Hepatocyte (in vitro differentiated cells): Measurements from ENCODE around the gene SNPH. TPM values are rescaled to one million over a fixed set of nuclear protein-coding genes. Genes with fewer than 3 reads are reported as not detected.

Source experiments
- DNase-seq: peaks from one replicate; pipeline ENCODE4 v3.0.0-alpha.2; 2016; ENCODE audit warnings: low spot score
- H2AFZ ChIP-seq: fragments of 200-600 bp; sonication (generic); 2 replicates; pipeline ENCODE4 v1.6.0; 2016; ENCODE audit warnings: antibody characterized with exemption, mild to moderate bottlenecking
- H3K27ac ChIP-seq: fragments of 200-600 bp; sonication (generic); 2 replicates; pipeline ENCODE4 v1.5.1; 2016; ENCODE audit warnings: mild to moderate bottlenecking
- H3K27me3 ChIP-seq: fragments of 200-600 bp; sonication (generic); 2 replicates; pipeline ENCODE4 v1.6.1; 2016
- H3K36me3 ChIP-seq: fragments of 200-600 bp; sonication (generic); replicated peaks from 2 replicates; pipeline ENCODE4 v1.5.1; 2016; ENCODE audit warnings: low read depth; ENCODE audit not compliant: insufficient read depth
- H3K4me1 ChIP-seq: fragments of 200-600 bp; sonication (generic); 2 replicates; pipeline ENCODE4 v1.5.1; 2016; ENCODE audit warnings: mild to moderate bottlenecking, moderate library complexity; ENCODE audit not compliant: insufficient read depth
- H3K4me2 ChIP-seq: fragments of 200-600 bp; sonication (generic); 2 replicates; pipeline ENCODE4 v1.6.0; 2016
- H3K4me3 ChIP-seq: fragments of 200-600 bp; sonication (generic); 2 replicates; pipeline ENCODE4 v1.5.1; 2016; ENCODE audit warnings: mild to moderate bottlenecking
- H3K79me2 ChIP-seq: fragments of 200-600 bp; sonication (generic); 2 replicates; pipeline ENCODE4 v1.6.0; 2017; ENCODE audit warnings: mild to moderate bottlenecking
- H3K9me2 ChIP-seq: fragments of 200-600 bp; sonication (generic); replicated peaks from 2 replicates; pipeline ENCODE4 v1.6.0; 2017; ENCODE audit warnings: mild to moderate bottlenecking; ENCODE audit not compliant: insufficient read depth
- H3K9me3 ChIP-seq: fragments of 200-600 bp; sonication (generic); 2 replicates; pipeline ENCODE4 v1.5.1; 2016; ENCODE audit warnings: low read depth, mild to moderate bottlenecking
- H4K20me1 ChIP-seq: fragments of 200-600 bp; sonication (generic); 2 replicates; pipeline ENCODE4 v1.6.0; 2016; ENCODE audit warnings: mild to moderate bottlenecking; ENCODE audit not compliant: insufficient read depth, poor library complexity, severe bottlenecking
- EZH2 ChIP-seq: fragments of 200-600 bp; sonication (generic); IDR thresholded peaks from 2 replicates; pipeline ENCODE4 v1.6.1; 2016; ENCODE audit warnings: antibody characterized with exemption, mild to moderate bottlenecking, borderline replicate concordance
- EZH2phosphoT487 ChIP-seq: fragments of 200-600 bp; sonication (generic); IDR thresholded peaks from one replicate; pipeline ENCODE4 v1.6.1; 2018; ENCODE audit warnings: antibody characterized with exemption, mild to moderate bottlenecking, low read depth, moderate library complexity; ENCODE audit not compliant: unreplicated experiment, severe bottlenecking
- WGBS: methylation state at CpG from one replicate; pipeline ENCODE4 v1.1.6; 2016; ENCODE audit warnings: low lambda C conversion rate; ENCODE audit errors: missing lambda C conversion rate; 5-methylcytosine and 5-hydroxymethylcytosine counted together
- polyA plus RNA-seq: library from polyadenylated mRNA; unstranded; fragments of >200 nt; fragmentation: Nextera tagmentation; extraction: Ambion mirVana; gene quantifications from 2 replicates; pipeline ENCODE4 v1.2.1, GENCODE V29; 2016
- total RNA-seq: library from RNA; depleted of rRNA; stranded (reverse); fragments of >200 nt; gene quantifications from 2 replicates; pipeline ENCODE4 v1.2.3, GENCODE V29; 2014
- TF ChIP-seq, protein P1 (sequence below): fragments of 200-600 bp; sonication (generic); IDR thresholded peaks from 2 replicates; pipeline ENCODE4 v1.5.1; 2016; ENCODE audit warnings: antibody characterized with exemption, mild to moderate bottlenecking; ENCODE audit not compliant: poor library complexity

SNPH gene
- total and polyA plus RNA-seq, 2 experiments from 2014 or later, result 2.3 to 3.7 TPM

DNA sequence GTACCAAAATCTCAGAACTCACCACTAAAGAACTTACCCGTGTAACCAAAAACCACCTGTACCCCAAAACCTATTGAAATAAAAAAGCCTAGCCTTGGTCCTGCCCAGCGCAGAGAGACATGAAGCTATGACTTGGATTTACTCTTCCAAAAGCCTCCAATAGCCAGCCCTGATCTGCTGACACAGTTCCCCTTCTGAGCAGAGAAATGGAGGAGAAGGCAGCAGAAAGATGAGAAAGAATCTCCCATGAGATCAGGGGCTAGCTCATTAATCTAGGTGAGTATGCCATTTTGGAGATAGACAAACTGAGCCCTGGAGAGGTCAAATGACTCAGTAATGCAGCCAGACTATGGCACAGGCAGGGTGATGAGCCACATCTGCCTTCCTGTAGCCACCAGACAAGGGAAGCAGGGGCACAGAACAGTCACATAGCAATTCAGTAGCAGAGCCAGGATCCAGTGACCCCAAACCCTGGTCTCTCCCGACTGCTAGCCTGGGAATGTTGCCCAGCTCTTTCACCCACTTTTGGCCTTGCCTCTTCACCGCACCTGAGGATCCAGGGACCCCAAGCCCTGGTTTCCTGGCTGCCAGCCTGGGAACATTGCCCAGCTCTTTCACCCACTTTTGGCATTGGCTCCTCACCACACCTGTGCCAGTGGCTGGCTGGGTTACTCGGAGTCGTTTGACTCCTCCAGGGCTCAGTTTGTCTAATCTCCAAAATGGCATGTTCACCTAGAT lies 70.0 kb downstream of the SNPH start:
- Histone ChIP-seq H3K27me3 (no peaks in the 10 kb centered on the region), H3K4me3 (no peak overlapping the region), H3K27ac (no peak overlapping the region), H3K9me2 (no peaks in the 10 kb centered on the region), H3K4me2 (no peak overlapping the region), H3K36me3 (no peaks in the 10 kb centered on the region), H2AFZ (no peak overlapping the region), H3K9me3 (no peaks in the 10 kb centered on the region), H3K79me2 (peaks cover 15% of the 10 kb centered on the region), H4K20me1 (no peaks in the 10 kb centered on the region), H3K4me1 (no peaks in the 10 kb centered on the region)
- TF ChIP-seq, protein P1, sequence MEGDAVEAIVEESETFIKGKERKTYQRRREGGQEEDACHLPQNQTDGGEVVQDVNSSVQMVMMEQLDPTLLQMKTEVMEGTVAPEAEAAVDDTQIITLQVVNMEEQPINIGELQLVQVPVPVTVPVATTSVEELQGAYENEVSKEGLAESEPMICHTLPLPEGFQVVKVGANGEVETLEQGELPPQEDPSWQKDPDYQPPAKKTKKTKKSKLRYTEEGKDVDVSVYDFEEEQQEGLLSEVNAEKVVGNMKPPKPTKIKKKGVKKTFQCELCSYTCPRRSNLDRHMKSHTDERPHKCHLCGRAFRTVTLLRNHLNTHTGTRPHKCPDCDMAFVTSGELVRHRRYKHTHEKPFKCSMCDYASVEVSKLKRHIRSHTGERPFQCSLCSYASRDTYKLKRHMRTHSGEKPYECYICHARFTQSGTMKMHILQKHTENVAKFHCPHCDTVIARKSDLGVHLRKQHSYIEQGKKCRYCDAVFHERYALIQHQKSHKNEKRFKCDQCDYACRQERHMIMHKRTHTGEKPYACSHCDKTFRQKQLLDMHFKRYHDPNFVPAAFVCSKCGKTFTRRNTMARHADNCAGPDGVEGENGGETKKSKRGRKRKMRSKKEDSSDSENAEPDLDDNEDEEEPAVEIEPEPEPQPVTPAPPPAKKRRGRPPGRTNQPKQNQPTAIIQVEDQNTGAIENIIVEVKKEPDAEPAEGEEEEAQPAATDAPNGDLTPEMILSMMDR, result no peak
- no peak for TF ChIP-seq EZH2phosphoT487
- no peak for TF ChIP-seq EZH2
- DNase-seq, result no peak
- 92% methylated on average over 6 of the region's 6 CpGs for WGBS

DNA sequence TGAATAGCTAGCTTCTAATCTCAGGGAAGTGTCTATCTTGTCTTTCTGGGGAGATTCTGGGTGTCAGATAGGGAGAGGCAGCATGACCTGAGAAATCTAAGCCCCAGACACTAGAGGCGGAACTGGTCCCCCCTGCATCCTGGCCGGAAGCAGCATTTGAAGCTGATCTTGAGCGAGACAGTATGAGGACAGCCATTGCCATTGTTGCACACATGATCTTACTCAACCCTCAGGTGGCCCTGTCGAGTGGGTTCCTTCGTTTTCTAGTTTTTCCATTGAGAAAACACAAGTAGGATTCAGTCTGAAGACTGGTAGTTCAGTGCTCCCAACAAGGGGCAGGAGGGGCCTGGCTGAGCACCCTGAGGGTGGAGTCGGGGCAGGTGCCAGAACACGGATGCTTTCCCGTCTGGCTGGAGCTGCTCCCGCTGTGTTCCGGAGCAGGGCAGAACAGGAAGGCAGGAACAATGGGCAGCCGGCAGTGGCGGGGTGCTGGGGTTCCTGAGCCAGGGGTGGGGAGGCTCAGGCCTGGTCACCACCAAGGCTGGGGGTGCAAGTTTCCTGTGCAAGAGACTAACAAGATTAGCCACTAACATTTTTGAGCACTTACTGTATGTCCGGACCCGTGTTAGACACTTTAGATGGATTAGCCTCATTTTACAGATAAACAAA lies 70.7 kb downstream of the SNPH start:
- Histone ChIP-seq H4K20me1 (no peaks in the 10 kb centered on the region), H3K36me3 (no peaks in the 10 kb centered on the region), H3K4me3 (no peak overlapping the region), H3K9me2 (no peaks in the 10 kb centered on the region), H3K4me2 (no peak overlapping the region), H3K4me1 (no peaks in the 10 kb centered on the region), H3K9me3 (no peaks in the 10 kb centered on the region), H2AFZ (no peak overlapping the region), H3K27ac (no peak overlapping the region), H3K79me2 (peaks cover 8% of the 10 kb centered on the region), H3K27me3 (no peaks in the 10 kb centered on the region)
- WGBS, result 73% methylated on average over 14 of the region's 14 CpGs
- TF ChIP-seq EZH2, result no peak
- TF ChIP-seq EZH2phosphoT487, result no peak
- TF ChIP-seq, protein P1, result no peak
- no peak for DNase-seq

DNA sequence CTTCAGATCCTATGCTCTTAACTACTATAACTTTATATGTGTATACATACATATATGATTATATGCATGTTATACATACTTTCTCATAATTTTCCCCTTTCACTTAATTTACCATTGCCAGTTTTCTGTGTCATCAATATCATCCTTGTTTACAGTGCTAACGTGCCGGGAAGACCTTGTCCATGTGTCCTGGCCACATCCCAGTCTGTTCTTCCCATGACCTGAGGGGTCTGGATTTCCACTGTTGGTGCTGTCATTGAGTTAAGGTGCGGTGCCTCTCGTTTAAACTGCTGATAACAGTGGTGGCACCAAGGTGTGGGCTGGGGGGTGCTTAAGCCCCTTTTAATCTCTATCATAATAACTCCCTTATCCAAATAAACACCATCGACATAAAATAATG lies 71.3 kb downstream of the SNPH start:
- DNase-seq, result no peak

More for the DNA sequence above, 71.3 kb downstream of the SNPH start:
- H4K20me1 ChIP-seq, result no peaks in the 10 kb centered on the region
- peaks cover 2% of the 10 kb centered on the region for H3K79me2 ChIP-seq
- no peaks in the 10 kb centered on the region for H3K9me2 ChIP-seq
- no peaks in the 10 kb centered on the region for H3K27me3 ChIP-seq
- TF ChIP-seq, protein P1, result no peak
- TF ChIP-seq EZH2phosphoT487 (no peak), EZH2 (no peak)
- H3K4me1 ChIP-seq, result no peaks in the 10 kb centered on the region
- H3K9me3 ChIP-seq, result no peaks in the 10 kb centered on the region
- no peak overlapping the region for H3K4me2 ChIP-seq
- no peak overlapping the region for H3K27ac ChIP-seq
- no peak overlapping the region for H2AFZ ChIP-seq
- no peak overlapping the region for H3K4me3 ChIP-seq
- no peaks in the 10 kb centered on the region for H3K36me3 ChIP-seq
- WGBS, result 82% methylated on average over 5 of the region's 5 CpGs
